ENCODE results near the gene PLPPR3.
"Not testable (repeated sequence)": the region's sequence is repeated elsewhere in the genome, so short reads cannot be mapped to it uniquely, and the experiment has no call there.

The PLPPR3 gene

GRCh38 chr19:827314-827709 lies 5.6 kb upstream of the PLPPR3 start:
- no peak for DNase-seq (ENCODE audit: low read depth)

- DNase-seq (ENCODE audit: low read depth) = no peak
These were observed 4.3 kb upstream of the PLPPR3 start for GRCh38 chr19:825897-826644.

GRCh38 chr19:824885-825284 lies 3.1 kb upstream of the PLPPR3 start:
- DNase-seq (ENCODE audit: low read depth) = no peak

DNA sequence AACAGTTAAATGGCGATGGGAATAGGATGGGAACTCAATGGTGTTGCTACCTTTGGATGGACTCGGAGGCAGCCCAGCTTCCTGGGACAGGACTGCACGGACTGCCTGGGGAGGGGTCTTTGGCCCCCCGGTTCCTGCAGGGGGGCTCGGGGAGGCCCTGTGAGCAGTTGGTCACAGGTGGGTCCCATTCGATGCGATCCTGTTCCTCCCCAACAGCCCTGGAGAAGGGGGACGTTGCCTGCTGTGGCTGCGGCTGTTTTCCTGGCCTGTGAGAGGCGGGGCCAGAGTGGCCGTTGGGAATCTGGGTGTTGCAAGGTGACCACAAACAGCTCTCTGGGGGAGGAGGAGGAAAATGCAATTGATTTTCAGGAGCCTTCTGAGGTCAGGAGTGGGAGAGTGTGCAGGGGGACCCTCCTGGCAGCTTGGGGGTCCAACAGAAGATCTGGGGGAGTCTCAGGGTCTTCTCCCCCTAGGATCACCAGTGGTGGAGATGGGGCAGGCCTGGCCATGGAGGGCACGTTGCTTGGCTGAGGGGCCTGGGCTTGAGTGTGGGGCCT lies 1.9 kb upstream of the PLPPR3 start:
- no peak for DNase-seq (ENCODE audit: low read depth)

DNA sequence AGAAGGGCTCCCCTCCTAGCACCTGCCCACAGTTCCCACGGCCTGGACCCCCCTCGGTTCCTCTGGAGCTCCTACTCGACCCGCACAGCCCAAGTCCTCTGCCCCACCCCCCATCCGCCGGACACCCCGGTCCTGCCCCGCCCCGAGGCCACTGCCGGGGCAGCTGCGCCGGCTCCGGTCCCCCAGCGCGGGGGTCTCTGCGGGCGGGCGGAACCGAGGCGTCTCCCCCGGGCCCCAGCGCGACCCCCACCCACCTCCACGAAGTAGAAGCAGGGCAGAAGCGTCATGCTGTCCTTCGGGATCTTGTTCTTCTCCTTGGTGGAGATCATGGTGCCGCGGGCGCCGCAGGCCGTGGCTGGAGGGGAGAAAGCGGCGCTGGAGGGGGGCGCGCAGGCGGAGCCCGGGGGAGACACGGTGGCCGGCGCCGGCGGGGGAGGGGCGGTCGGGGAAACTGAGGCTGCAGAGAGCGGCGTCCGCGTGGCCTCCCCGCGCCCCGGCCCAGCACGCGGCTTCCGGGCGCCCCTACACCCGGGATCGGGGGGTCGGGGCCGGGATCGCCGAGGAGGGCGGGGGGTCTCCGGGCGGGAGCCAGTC lies 427 bp downstream of the PLPPR3 start:
- DNase-seq (ENCODE audit: low read depth) = no peak

DNA sequence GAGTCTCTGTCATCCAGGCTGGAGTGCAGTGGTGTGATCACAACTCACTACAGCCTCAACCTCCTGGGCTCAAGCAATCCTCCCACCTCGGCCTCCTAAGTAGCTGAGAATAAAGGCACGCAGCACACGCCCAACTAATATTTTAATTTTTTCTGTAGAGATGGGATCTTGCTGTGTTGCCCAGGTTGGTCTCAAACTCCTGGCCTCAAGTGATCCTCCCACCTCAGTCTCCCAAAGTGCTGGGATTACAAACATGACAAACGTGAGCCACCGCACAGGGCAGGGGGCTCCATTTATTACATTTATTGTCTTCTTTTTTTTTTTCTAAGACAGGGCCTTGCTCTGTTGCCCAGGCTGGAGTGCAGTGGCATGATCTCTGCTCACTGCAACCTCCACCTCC lies 1.5 kb downstream of the PLPPR3 start:
- DNase-seq (ENCODE audit: low read depth) = not testable (repeated sequence)

DNA sequence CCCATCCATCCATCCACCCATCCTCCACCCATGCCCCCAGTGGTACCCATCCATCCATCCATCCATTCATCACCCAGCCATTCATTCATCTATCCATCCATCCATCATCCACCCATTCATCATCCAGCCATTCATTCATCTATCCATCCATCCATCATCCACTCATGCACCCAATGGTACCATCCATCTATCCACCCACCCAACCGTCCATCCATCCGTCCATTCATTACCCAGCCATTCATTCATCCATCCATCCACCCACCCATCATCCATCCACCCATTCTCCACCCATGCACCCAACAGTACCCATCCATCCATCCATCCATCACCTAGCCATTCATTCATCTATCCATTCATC lies 5.3 kb downstream of the PLPPR3 start:
- no peak for DNase-seq (ENCODE audit: low read depth)

GRCh38 chr19:815775-816499 lies 5.8 kb downstream of the PLPPR3 start:
- no peak for DNase-seq (ENCODE audit: low read depth)

- no peak for DNase-seq (ENCODE audit: low read depth)
These were observed 6.5 kb downstream of the PLPPR3 start for GRCh38 chr19:815079-815774.

DNA sequence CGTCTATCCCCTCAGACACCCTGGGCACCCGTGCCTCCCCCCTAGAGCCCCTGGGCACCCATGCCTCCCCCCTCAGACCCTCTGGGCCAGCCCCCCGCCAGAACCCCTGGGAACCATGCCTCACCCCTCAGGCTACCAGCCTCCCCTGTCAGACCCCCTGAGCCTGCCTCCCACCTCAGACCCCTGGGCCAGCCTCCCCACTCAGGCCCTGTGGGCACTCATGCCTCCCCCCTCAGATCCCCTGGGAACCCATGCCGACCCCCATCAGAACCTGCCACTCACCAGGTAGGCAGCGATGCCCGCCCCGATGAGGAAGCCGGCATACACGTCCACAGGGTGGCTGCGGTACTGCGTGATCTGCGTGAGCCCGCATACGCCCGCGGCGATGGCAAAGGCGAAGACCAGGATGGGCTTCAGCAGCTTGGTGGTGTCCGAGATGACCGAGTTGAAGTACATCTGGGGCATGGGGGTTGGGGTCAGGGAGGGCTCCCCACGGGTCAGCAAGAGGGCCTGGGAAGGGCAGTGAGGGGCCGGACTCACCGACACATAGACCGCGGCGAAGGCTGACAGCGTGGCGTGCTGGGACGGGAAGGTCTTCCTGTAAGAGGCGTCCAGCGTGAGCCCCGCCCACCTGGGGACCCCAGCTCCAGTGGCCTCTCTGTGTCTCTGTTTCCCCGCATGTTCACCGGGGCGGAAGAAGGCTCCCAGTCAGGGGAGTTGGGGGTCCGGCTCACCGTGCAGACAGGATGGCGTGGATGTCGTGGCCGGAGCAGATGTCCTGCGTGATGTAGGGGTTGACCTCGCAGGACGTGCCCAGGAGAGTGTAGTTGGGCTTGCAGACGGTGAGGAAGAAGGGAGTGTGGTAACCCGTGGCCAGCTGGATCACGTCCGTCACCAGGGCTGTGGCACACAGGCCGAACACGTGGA lies 7.3 kb downstream of the PLPPR3 start:
- DNase-seq (ENCODE audit: low read depth) = no peak

DNA sequence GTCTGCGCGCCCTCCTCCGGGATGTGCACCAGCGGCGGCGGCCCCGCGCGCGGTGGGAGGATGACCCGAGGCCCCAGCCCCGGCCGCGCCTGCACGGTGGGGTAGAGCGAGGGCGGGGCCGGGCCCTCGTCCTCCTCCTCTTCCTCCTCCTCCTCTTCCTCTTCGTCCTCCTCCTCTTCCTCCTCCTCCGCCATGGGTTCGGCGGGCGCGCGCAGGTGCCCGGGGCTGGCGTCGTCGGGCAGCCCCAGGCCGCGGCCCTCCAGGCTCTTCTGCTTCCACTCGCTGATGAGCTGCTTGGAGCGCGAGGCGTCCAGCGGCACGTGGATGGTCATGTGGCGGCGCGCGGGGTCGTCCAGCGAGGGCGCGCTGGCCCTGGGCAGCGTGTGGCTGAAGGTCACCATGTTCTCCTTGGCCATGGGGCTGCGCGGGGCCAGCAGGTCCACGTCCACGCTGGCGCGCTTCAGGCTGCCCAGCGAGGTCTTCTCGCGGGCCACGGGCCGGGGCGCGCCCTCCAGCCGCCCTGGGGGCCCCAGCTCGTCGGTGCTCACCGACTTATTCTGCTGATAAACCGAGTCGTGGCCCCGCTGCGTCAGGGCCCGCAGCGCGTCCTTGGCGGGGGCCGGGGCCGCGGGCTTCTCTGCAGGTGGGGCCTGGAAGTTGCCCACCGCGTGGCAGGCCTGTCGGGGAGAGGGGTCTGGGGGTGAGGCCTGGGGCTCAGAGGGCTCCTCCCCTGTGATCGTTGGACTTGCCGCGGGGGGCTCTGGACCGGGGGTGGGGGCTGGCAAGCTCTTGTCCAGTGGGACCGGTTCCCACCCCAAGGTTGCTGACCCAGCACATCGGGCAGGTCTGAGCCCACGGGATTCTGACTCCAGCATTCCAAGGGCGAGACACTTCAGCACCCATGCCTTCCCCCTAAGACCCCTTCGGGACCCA lies 8.3 kb downstream of the PLPPR3 start:
- DNase-seq (ENCODE audit: low read depth) = no peak

- DNase-seq (ENCODE audit: low read depth) = no peak
These were observed 9.0 kb downstream of the PLPPR3 start for GRCh38 chr19:812747-813218.

DNA sequence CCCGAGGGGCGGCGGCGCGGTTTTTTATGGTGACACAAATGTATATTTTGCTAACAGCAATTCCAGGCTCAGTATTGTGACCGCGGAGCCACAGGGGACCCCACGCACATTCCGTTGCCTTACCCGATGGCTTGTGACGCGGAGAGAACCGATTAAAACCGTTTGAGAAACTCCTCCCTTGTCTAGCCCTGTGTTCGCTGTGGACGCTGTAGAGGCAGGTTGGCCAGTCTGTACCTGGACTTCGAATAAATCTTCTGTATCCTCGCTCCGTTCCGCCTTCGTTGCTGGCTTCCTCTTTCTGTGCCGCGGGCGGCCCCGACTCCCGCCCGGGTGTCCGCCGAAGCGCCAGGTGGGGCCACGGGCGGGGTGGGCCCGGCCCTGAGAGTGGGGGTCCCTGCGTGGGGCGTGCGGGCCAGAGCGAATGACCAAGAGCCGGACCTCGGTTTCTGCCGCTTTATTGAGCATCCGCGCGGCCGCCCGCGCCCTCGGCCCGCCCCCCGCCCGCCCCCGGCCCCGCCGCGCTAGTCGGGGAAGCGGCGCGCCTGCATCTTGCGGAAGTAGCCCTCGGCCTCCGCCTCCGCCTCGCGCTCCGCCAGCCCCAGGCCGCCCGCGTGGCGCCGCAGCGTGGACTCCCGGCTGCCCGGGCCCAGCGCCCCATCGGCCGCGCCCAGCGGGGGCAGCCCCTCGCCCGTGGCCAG lies 9.6 kb downstream of the PLPPR3 start:
- no peak for DNase-seq (ENCODE audit: low read depth)

DNA sequence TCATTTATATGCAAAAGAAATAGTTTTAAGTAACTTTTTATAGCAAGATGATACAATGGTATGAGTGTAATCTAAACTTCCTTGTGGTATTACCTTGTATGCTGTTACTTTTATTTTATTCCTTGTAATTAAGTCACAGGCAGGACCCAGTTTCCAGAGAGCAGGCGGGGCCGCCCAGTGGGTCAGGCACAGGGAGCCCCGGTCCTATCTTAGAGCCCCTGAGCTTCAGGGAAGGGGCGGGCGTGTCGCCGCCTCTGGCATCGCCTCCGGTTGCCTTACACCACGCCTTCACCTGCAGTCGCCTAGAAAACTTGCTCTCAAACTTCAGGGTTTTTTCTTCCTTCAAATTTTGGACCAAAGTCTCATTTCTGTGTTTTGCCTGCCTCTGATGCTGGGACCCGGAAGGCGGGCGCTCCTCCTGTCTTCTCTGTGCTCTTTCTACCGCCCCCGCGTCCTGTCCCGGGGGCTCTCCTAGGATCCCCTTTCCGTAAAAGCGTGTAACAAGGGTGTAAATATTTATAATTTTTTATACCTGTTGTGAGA lies 10.2 kb downstream of the PLPPR3 start:
- no peak for DNase-seq (ENCODE audit: low read depth)

- no peak for DNase-seq (ENCODE audit: low read depth)
These were observed 10.8 kb downstream of the PLPPR3 start for GRCh38 chr19:810883-811489.

DNA sequence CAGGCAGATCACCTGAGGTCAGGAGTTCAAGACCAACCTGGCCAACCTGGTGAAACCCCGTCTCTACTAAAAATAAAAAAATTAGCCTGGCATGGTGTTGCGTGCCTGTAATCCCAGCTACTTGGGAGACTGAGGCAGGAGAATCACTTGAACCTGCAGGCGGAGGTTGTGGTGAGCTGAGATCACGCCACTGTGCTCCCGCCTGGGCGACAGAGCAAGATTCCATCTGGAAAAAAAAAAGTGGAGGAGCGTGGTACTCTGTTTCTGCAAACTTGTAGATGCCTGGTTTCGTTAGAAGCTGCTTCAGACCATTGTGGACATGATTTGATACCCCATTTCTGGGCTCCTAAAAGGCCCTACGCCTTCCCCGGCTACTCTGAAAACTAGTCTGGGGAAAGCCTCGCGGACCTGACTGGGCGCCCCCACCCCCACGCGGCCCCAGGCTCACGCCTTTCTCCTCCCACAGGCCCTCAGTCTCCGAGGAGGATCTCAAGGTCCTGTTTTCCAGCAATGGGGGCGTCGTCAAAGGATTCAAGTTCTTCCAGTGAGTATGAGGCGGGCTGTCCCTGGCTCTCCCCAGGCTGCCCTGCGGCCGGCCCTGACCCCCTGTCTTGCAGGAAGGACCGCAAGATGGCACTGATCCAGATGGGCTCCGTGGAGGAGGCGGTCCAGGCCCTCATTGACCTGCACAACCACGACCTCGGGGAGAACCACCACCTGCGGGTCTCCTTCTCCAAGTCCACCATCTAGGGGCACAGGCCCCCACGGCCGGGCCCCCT lies 11.5 kb downstream of the PLPPR3 start:
- DNase-seq (ENCODE audit: low read depth) = no peak

DNA sequence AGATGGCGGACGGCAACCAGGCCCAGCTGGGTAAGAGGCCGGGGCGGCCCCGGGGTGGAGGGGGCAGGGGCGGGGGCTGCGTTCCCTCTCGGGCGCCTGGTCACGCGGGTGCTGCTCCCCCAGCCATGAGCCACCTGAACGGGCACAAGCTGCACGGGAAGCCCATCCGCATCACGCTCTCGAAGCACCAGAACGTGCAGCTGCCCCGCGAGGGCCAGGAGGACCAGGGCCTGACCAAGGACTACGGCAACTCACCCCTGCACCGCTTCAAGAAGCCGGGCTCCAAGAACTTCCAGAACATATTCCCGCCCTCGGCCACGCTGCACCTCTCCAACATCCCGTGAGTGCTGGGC lies 13.4 kb downstream of the PLPPR3 start:
- DNase-seq (ENCODE audit: low read depth) = no peak
